SHP77 treated with DMSO at 0.1 percent for 48 hours (cell line): ENCODE results near the gene KLHL14.

ENCODE experiments used
- DNase-seq: peaks from one replicate; lab custom pipeline; 2025; lab: John Stamatoyannopoulos, UW

The KLHL14 gene

DNA sequence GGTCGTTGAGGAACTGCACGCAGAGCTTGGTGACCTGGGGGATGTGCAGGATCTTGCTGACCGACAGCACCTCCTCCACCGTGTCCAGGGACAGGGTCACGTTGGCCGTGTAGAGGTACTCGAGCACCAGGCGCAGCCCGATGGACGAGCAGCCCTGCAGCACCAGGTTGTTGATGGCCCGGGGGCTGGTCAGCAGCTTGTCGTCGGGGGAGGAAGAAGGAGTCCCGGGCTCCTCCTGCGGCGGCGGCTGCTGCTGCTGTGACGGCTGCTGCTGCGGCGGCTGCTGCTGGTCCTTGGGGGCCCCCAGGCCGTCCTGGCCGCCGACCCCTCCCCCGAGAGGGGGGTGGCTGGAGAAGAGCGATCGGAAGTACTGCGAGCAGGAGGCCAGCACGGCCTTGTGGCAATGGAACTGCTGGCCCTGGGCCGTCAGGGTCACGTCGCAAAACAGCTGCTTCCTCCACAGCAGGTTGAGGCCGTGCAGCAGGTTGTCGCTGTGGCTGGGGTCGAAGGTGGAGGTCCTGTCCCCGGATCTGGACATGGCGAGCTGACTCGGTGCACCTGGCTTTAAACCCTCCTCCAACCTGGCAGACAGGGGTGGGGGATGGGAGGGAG is 2.7 kb downstream of the KLHL14 start:
- no peak for DNase-seq

DNA sequence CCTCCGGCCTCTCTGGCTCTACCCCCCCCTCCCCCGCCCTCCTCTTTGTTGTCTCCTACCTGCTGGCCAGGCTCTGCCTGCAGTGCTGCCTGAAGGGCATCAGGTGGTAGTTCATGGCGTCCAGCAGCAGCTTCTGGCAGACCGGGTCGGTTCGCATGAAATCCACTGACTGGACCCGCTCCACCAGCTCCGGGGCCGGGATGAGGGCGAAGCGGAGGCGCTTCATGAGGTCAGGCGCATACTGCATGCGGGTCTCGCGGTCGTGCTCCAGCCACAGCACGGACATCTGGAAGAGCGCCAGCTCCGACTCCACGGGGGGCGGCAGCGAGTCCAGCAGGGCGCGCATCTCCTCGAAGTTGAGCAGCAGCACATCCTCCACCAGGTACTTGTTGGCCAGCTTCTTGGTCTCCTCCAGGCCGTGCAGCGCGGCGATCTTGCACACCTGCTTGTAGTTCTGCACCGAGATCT is 3.2 kb downstream of the KLHL14 start:
- no peak for DNase-seq

DNA sequence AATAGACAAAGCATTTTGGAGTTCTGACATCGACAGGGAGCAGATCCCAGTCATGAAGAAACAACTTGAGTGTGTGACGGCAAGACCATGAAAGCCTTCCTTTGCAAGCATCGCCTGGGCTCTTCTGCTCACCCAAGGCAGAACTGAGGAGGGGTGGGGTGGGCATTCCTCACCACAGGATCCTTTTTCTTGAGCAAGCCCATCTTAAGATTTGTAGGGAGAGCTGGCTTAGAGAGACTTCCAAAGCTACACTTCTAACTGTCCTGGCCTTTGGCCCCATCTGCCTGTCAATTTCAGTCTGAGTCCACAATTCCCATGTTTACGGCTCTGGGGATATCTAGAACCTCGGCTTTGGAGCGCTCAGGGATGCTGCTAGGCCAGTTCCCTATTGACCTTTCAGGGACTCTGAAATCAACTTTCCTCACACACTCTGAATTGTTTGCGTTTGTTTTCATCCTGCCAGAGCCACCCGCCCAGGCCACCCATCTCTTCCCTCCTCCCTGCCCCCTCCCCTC is 3.7 kb downstream of the KLHL14 start:
- DNase-seq = no peak

DNA sequence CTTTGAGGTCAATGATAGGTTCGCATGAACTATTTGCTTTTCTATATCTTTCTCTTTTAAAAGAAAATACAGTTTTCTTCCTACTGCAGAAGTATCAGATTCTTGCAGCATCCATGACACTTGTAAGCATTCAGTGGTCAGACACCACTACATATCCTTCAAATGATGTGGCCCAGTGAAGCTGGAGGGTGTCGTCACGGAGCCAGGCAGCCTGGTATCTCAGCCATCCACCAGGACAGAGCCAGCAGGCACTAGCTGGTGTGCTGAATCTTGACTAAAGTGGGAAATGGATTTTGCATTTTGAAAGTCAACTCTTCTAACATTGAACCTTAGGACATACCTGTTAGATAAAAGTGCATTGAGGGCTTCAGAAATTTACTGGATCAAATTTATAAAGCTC is 5.4 kb downstream of the KLHL14 start:
- no peak for DNase-seq

DNA sequence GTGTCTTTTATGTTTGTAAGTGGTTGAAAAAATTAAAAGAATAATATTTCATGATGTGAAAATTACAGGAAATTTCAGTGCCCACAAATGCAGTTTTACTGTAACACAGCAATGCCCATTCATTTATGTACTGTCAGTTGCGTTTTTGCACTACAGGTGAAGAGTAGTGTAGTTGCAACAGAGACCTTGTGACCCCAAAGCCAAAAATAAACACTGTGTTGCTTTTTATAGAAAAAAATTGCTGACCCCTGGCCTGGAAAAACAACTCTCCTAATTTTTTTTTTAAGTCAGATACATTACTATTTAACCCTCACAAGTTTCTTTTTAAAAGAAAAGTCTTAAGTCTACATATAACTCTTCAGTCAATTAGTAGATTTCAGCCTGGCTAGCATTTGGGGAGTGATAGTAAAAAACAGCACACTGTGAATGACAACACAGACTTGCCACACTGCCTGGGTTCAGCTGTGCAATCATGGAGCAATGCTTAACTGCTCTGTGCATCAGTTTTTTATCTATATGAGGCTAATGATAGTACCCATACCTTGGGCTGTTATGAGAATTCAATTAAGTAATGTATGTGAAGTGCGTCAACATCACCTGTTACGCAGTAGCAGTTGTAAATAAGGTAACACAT is 8.1 kb downstream of the KLHL14 start:
- DNase-seq = no peak

DNA sequence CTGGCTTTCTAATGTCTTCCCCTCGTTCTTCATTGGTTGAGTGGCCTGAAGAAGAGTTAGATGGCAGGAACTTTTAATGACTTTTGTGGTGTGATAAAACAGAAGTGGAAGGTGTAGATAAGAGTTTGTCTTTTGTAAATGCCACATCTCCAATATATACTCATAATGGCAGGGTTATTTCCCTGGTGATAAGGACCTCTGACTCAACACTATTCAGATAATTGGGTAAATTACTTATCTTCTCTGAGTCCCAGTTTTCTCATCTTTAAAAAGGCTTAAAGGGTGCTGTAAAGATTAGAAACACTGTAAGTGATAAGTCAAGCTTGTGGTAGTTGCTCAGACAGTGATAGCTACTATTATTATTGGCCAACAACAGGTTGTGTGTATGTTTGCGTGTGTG is 9.5 kb downstream of the KLHL14 start:
- no peak for DNase-seq

DNA sequence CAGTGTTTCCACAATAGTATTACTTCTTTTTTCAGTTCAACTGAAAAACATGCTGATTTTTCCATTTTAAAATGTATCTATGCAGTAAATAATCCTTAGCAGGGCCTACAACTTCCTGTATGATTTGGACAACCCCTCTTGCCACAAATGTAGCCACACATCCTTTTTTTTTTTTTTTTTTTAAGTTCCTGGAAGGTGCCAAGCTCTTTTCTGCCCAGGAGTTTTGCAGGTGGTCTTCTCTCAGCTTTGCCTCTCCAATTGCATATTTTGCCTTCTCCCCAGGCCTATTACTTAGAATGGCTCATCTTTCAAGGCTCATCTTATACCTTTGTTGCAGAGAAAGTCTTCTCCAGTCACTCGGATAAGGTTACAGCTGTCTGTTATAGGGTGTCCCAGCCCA is 11.6 kb downstream of the KLHL14 start:
- DNase-seq = no peak

DNA sequence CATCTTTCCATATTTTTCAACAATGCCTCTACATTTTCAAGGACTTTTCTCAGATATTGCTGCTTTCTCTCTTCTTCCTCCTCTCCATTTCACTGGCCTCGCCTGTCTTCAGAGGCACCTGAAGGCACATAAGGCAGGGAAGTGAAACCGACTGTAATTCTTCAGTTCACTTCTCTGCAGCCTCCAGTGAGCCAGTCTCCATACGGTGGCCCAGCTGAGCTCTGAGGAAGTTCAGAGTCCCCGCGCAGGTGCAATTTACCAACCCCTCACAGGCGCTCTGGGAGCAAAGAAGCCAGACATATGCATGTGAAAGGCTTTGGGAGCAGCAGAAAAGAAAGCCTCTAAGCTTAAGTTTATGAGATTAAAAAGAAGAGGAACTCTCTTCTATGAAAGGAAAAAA is 12.4 kb downstream of the KLHL14 start:
- no peak for DNase-seq

DNA sequence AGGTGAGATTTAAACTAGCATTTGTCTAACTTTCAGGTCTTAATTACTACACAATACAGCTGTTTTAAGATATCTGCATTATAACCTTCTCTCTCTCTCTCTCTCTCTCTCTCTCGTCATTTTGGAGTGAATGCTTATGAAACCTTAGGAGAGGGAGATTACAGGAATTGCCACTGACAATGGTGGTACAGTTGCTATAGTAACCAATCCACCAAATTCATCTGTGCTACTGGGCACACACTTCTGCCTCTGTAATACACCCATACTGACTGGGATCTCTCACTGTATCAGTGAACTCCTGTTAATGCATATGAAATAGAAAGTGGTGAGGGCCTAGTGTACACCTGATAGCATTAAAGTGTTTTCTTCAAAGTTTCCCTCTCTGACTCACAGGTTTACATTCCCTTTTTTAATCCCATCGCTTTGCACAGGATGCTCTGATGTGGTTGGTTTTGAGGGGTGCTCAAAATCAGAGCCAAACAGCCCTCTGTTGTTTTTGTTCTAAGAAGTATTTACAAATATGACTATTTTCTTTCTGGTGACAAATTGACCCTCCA is 13.1 kb downstream of the KLHL14 start:
- no peak for DNase-seq

DNA sequence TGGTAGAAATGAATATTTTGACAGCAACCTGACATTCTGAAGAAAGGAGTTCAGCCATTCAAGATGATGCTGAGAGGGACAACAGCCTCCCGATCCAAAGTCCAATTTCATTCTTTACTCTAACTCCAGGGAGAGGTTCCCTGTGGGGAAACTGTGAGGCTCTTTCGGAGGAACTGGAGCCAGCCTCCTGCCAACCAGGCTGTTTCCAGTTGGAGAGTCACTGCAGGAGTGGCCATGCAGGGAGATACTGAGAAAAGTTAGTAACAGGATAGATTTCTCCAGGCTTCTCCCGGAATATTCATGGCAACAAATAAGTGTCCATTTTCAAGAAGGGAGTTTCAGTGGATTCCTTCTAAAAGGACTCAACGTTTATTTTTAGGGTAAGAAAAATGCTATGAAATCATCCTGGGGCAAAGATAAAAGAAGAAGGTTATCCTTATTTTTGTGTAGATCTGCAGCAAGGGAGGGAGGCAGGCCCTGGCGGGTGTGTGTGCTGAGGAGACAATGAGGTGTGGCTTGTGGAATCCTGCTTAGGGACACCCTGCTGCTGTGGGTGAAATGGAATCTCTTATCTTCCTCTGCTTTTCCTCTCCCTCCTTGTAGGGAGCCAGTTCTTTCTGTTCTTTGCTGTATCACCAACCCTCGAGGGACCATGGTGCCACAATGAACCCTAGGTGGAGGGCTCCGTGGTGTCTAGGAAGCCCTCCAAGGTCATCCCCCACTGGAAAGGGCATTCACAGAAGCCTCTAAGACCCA is 18.1 kb downstream of the KLHL14 start:
- no peak for DNase-seq

DNA sequence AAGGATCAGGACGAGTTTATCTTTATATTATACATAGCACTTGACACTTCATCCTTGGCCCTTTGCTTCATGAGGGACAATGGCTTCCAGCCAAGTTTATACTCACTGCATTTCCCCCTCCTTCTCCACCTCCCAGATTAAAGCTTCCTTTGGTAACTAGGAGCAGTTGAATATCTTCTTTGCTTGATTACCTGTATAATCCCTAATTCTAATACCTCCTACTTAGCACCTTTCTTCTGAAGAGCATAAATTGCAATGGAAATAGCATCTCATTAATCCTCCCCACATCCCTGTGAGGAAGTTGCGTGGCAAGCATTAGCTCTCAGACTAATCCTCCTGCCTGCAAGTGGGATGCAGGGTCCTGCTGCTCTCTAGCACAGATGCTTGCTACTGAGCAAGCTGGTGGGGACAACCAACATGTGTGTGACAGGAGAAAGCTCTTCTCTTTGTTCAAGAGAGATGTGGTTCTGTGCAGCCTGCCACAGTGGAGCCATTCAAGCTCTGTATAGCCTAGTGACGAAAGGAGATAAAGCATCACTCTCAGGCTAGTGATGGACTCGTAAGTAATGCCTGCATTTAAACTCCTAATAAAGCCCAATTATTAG is 19.1 kb downstream of the KLHL14 start:
- DNase-seq = no peak

DNA sequence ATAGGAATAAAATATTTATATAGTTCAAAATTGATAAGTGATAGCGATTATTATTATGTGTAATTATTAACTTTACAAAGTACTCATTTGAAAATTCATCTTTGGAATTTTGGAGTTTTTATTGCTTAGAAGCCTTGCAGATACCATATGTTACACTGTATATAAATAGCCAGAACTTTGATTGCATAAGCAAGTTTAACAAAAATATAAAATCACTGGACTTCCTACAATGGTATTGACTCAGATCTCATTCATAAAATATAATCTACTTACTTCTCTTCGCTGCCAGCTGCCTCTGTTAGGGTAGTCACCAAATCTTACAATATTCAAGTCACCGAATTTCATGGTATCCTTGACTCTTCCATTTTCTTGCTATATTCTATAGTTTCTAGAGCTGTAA is 22.5 kb downstream of the KLHL14 start:
- DNase-seq = no peak

DNA sequence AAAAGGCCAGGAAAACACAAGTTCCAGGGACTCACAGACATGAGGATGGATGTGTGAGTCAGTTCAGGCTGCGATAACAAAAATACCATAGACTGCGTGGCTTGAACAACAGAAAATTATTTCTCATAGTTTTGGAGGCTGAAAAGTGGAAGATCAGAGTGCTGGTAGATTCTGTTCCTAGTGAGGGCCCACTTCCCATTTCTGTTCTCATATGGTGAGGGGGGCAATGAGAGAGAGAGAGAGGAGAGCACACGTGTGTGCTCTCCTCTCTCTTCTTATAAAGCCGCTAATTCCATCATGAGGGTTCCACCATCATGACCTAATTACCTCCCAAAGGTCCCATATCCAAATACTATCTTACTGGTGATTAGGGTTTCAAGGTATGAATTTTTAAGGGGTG is 23.0 kb downstream of the KLHL14 start:
- DNase-seq = no peak

DNA sequence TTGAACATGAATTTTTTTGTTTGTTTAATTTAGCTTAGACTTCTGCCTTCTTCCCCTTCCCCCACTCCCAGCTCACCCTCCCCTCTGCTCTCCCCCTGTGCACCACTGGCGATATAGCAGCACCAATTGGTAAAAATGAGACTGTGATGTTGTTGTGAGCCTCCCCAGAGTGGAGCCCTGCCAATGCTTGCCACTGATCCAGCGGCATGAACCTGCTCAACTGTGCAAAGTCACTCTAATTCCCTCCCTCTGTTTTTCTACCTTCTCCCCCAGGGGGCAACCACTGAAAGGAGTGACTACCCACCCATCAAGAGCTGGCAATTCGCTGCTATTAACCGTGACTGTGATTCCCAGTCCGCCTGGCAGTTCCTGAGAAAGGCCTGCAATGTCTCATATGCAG is 30.2 kb downstream of the KLHL14 start:
- no peak for DNase-seq

DNA sequence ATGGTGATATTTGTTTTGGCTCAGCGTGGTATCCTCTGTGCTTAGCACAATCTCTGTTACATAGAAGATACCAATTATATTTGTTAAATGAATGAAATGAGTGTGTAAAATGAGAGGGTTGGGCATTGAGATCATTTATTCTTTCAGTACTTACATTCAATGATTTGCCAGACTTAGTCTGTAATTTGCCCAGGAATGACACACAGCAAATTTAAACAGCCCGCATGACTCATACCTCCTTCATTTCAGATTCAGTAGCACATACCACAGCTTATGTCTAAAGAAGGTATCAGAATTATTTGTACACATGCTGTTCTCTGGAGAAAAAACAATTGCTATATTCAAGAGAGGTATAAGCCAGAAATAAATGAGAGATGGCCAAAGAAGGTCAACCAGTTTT is 37.0 kb downstream of the KLHL14 start:
- no peak for DNase-seq

DNA sequence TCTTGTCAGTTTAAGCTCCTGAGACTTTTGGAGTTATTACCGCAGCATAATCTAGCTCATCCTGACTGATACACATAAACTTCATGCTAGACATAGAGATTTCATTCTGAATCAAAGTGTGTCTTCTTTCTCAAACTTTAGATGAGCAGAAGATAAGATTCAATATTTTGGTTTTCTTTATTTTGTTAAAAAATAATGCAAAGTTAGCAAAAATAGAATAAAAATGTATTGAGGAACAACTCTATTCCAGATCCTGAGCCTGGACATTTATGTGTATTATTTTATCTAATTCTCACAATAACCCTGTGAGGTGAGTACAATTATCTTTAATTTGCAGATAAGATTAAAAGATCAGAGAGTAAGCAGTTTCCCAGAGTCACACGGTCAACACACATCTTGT is 38.4 kb downstream of the KLHL14 start:
- no peak for DNase-seq

DNA sequence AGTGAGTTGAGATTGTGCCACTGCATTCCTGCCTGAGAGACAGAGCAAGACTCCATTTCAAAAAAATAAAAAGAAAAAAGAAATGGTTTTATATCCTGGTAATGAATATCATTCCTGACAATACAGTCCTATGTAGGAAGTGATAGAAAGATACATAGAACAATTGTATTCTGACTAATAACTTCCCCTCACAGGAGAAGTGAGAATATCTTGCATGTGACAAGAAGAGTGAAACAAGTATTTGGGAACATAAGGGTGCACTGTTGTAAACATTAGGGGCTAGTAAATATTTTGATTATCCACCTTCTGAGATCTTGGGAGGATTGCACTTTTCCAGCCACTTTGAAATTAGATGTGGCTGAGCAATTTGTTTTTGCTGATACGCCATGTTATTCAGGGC is 40.7 kb downstream of the KLHL14 start:
- no peak for DNase-seq

DNA sequence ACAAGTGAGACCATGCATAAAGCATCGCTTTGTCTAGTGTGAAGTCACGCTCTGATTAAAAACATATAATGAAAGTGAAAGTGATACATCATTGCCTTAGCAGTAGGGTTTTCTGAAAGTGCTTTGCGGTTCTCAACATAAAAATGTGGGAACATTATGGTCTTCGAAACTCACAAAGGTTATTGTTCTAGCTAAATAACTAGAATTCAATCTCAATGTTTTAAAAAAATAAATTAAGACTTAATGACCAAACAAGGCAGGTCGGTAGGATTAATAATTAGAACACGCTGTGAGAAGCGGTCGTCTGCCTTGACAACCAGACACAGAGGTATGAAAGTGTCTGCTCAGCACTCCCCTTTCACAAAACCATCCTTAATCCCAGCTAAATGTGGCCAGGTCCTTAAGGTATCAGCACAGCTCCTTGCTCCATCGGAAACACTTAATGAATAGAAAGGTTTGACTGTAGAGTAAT is 42.2 kb downstream of the KLHL14 start:
- peak; percentile 13 for DNase-seq

DNA sequence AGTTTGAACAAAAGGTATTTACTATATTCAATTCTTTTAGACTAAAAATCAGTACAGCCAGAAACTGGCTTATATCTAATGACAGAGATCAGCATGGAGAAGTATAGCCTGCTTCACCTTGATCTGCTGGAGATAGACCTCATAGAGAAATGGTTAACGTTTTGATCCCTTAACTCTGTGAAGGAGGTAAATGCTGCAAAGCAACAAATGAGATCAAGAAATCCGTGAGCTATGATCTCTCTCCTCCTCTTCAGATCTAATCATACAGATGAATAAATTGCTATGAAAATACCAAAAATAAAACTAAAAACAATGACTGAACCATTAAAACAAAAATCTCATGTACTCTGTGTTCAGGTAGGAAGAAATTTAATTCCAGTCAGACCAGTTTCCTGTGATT is 42.8 kb downstream of the KLHL14 start:
- DNase-seq = no peak

DNA sequence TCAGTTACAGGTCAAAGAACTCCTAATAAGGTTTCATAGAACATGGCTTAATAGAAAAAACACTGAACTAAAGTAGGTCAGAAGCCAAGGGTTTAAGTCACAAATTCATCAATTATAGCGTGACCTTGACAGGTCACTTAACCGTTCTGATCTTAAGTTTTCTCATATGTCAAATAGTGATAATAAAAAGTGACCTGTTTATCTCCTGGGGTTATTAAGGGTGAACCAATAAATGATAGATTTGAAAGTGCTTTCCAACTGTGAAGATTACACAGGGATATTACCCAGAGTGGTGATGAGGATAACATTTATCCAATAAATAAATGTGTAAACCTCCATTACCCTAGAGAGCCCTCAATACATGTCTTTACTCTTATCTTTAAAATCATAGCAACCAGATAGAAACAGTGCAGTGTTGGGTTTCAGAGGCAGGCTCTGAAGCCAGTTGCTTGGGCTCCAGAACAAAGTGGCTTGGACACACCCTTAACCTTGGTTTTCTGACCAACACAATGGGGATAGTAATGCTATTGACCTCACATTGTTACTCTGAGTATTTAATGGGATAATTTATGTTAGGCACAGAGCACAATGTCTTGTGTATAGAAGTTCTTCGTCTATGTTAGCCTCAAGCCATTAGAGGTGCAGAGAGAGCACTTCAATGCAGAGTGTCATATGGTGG is 48.6 kb downstream of the KLHL14 start:
- no peak for DNase-seq

DNA sequence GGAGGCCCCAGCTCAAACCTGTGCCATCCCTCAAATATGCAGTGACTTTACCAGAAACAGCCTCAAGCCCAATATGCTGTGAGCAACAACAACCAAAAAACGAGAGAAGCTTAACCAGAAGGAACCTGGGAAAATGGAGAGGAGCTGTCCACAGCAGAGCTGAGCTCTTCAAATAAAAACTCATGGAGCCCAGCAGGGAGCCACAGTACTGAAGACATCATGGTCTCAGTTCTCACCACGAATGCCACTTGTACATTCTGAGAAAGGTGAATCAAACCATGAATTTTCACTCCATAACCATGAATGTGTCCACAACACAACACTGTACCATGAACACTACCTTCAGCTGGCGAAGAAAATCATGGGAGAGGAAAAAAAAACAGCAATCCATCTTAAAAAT is 50.5 kb downstream of the KLHL14 start:
- DNase-seq = no peak

DNA sequence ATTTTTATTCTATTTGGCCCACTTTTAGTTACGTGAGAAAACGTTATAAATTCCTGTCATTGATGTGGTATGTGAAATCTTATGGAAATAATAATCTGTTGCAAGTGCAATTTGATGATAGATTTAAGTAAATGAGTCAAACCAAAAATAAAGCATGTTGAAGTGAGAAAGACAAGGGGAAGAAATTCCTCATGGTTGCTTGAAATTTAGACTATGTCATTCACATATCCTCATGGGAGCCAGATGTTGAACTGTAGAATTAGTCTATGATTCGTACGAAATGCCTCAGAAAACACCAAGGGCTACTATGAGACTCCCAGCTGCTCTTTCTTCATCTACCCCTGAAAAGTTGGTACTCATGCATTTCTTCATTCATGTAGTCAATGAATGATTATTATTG is 55.7 kb downstream of the KLHL14 start:
- no peak for DNase-seq
